HEK293 (cell line): ENCODE results near the gene COA8.

Experiments used
- AEBP2 ChIP-seq: fragments of 450-650 bp; formaldehyde crosslinking; IDR thresholded peaks from 2 replicates; pipeline ENCODE4 v1.5.1; 2016; ENCODE audit warnings: missing biosample characterization, missing genetic modification characterization, borderline replicate concordance
- FEZF1 ChIP-seq: fragments of 450-650 bp; formaldehyde crosslinking; IDR thresholded peaks from 2 replicates; pipeline ENCODE4 v1.5.1; 2016; ENCODE audit warnings: missing biosample characterization, missing genetic modification characterization
- GLI2 ChIP-seq: fragments of 450-650 bp; formaldehyde crosslinking; IDR thresholded peaks from 2 replicates; pipeline ENCODE4; 2017; ENCODE audit warnings: missing biosample characterization, missing genetic modification characterization, low read depth, borderline replicate concordance
- HOXC10 ChIP-seq: sonication (generic); formaldehyde crosslinking; IDR thresholded peaks from 2 replicates; pipeline ENCODE4 v1.8.1; 2023; ENCODE audit warnings: mild to moderate bottlenecking, missing genetic modification reagents
- KLF16 ChIP-seq: fragments of 450-650 bp; formaldehyde crosslinking; IDR thresholded peaks from 2 replicates; pipeline ENCODE4 v1.5.1; 2017; ENCODE audit warnings: missing biosample characterization, missing genetic modification characterization
- KLF7 ChIP-seq: fragments of 450-650 bp; formaldehyde crosslinking; IDR thresholded peaks from 2 replicates; pipeline ENCODE4 v1.5.1; 2016; ENCODE audit warnings: missing biosample characterization, missing genetic modification characterization, borderline replicate concordance
- PATZ1 ChIP-seq: fragments of 450-650 bp; formaldehyde crosslinking; IDR thresholded peaks from 2 replicates; pipeline ENCODE4 v1.5.1; 2016; ENCODE audit warnings: missing biosample characterization, missing genetic modification characterization
- PBX3 ChIP-seq: sonication (generic); formaldehyde crosslinking; IDR thresholded peaks from 2 replicates; pipeline ENCODE4 v1.8.1; 2022; ENCODE audit warnings: mild to moderate bottlenecking, moderate library complexity, missing genetic modification reagents
- SP3 ChIP-seq: fragments of 450-650 bp; formaldehyde crosslinking; IDR thresholded peaks from 2 replicates; pipeline ENCODE4 v1.5.1; 2016; ENCODE audit warnings: missing biosample characterization, missing genetic modification characterization
- SP7 ChIP-seq: fragments of 450-650 bp; formaldehyde crosslinking; IDR thresholded peaks from 2 replicates; pipeline ENCODE4 v1.5.1; 2016; ENCODE audit warnings: missing biosample characterization, missing genetic modification characterization
- ZBTB17 ChIP-seq: fragments of 450-650 bp; formaldehyde crosslinking; IDR thresholded peaks from 2 replicates; pipeline ENCODE4 v1.5.1; 2016; ENCODE audit warnings: missing biosample characterization, missing genetic modification characterization
- ZBTB44 ChIP-seq: fragments of 450-650 bp; IDR thresholded peaks from 2 replicates; pipeline ENCODE4 v1.5.1; 2018; ENCODE audit warnings: missing biosample characterization, mild to moderate bottlenecking, missing genetic modification characterization
- ZNF175 ChIP-seq: fragments of 450-650 bp; formaldehyde crosslinking; IDR thresholded peaks from 2 replicates; pipeline ENCODE4 v1.5.1; 2016; ENCODE audit warnings: missing biosample characterization, missing genetic modification characterization
- ZNF19 ChIP-seq: fragments of 450-650 bp; formaldehyde crosslinking; IDR thresholded peaks from 2 replicates; pipeline ENCODE4; 2016; ENCODE audit warnings: missing biosample characterization, missing genetic modification characterization, low read depth
- ZNF2 ChIP-seq: fragments of 450-650 bp; formaldehyde crosslinking; IDR thresholded peaks from 2 replicates; pipeline ENCODE4 v1.5.1; 2016; ENCODE audit warnings: missing biosample characterization, missing genetic modification characterization
- ZNF23 ChIP-seq: fragments of 450-650 bp; formaldehyde crosslinking; IDR thresholded peaks from 2 replicates; pipeline ENCODE4 v1.5.1; 2016; ENCODE audit warnings: missing biosample characterization, missing genetic modification characterization, borderline replicate concordance
- ZNF302 ChIP-seq: fragments of 450-650 bp; formaldehyde crosslinking; IDR thresholded peaks from 2 replicates; pipeline ENCODE4 v1.5.1; 2016; ENCODE audit warnings: missing biosample characterization, missing genetic modification characterization, low read depth
- ZNF311 ChIP-seq: fragments of 450-650 bp; formaldehyde crosslinking; IDR thresholded peaks from 2 replicates; pipeline ENCODE4 v1.5.1; 2017; ENCODE audit warnings: missing biosample characterization, missing genetic modification characterization, borderline replicate concordance
- ZNF335 ChIP-seq: fragments of 450-650 bp; formaldehyde crosslinking; conservative IDR thresholded peaks from 2 replicates; pipeline ENCODE4 v1.5.1; 2016; ENCODE audit warnings: missing biosample characterization, missing genetic modification characterization
- ZNF341 ChIP-seq: fragments of 450-650 bp; formaldehyde crosslinking; IDR thresholded peaks from 2 replicates; pipeline ENCODE4; 2016; ENCODE audit warnings: low read depth, missing biosample characterization, missing genetic modification characterization
- ZNF423 ChIP-seq: fragments of 450-650 bp; formaldehyde crosslinking; IDR thresholded peaks from 2 replicates; pipeline ENCODE4 v1.5.1; 2016; ENCODE audit warnings: missing biosample characterization, missing genetic modification characterization
- ZNF48 ChIP-seq: fragments of 450-650 bp; formaldehyde crosslinking; IDR thresholded peaks from 2 replicates; pipeline ENCODE4 v1.5.1; 2016; ENCODE audit warnings: missing biosample characterization, missing genetic modification characterization
- ZNF548 ChIP-seq: fragments of 450-650 bp; formaldehyde crosslinking; IDR thresholded peaks from 2 replicates; pipeline ENCODE4 v1.5.1; 2016; ENCODE audit warnings: missing biosample characterization, missing genetic modification characterization
- ZNF558 ChIP-seq: fragments of 450-650 bp; formaldehyde crosslinking; IDR thresholded peaks from 2 replicates; pipeline ENCODE4 v1.5.1; 2016; ENCODE audit warnings: missing biosample characterization, missing genetic modification characterization
- ZNF580 ChIP-seq: fragments of 450-650 bp; formaldehyde crosslinking; IDR thresholded peaks from 2 replicates; pipeline ENCODE4 v1.5.1; 2016; ENCODE audit warnings: missing biosample characterization, missing genetic modification characterization
- ZNF623 ChIP-seq: fragments of 450-650 bp; formaldehyde crosslinking; IDR thresholded peaks from 2 replicates; pipeline ENCODE4 v1.5.1; 2016; ENCODE audit warnings: missing biosample characterization, missing genetic modification characterization
- ZNF654 ChIP-seq: fragments of 450-650 bp; formaldehyde crosslinking; IDR thresholded peaks from 2 replicates; pipeline ENCODE4 v1.5.1; 2016; ENCODE audit warnings: low read depth, missing biosample characterization, missing genetic modification characterization
- ZNF664 ChIP-seq: fragments of 450-650 bp; formaldehyde crosslinking; IDR thresholded peaks from 2 replicates; pipeline ENCODE4 v1.5.1; 2016; ENCODE audit warnings: missing biosample characterization, missing genetic modification characterization
- ZNF670 ChIP-seq: fragments of 450-650 bp; formaldehyde crosslinking; IDR thresholded peaks from 2 replicates; pipeline ENCODE4 v1.5.1; 2016; ENCODE audit warnings: missing biosample characterization, missing genetic modification characterization, low read depth
- ZNF704 ChIP-seq: fragments of 450-650 bp; formaldehyde crosslinking; IDR thresholded peaks from 2 replicates; pipeline ENCODE4 v1.5.1; 2016; ENCODE audit warnings: missing biosample characterization, missing genetic modification characterization
- ZNF776 ChIP-seq: fragments of 450-650 bp; formaldehyde crosslinking; IDR thresholded peaks from 2 replicates; pipeline ENCODE4 v1.5.0; 2017; ENCODE audit warnings: missing biosample characterization, missing genetic modification characterization, borderline replicate concordance
- ZNF777 ChIP-seq: fragments of 450-650 bp; formaldehyde crosslinking; IDR thresholded peaks from 2 replicates; pipeline ENCODE4 v1.5.1; 2017; ENCODE audit warnings: missing biosample characterization, missing genetic modification characterization, borderline replicate concordance
- ZNF837 ChIP-seq: fragments of 450-650 bp; formaldehyde crosslinking; IDR thresholded peaks from 2 replicates; pipeline ENCODE4 v1.5.1; 2016; ENCODE audit warnings: missing biosample characterization, missing genetic modification characterization

The COA8 gene

GRCh38 chr14:103606963-103607668 lies 44.4 kb downstream of the COA8 start (continued):
- TF ChIP-seq GLI2 (tag by site-specific recombination) (no peak), ZNF335 (no peak), PATZ1 (tag by site-specific recombination) (peak; percentile 64), HOXC10 (no peak), ZNF704 (no peak), SP3 (tag by site-specific recombination) (no peak), ZNF311 (tag by site-specific recombination) (no peak), FEZF1 (tag by site-specific recombination) (0 out of 2 replicates have a peak, but pooled peaks have one; percentile 17), ZNF664 (tag by site-specific recombination) (no peak), ZNF19 (no peak), ZBTB44 (tag by site-specific recombination) (peak; percentile 75; the same call in 1 of the 2 replicates), ZBTB17 (tag by site-specific recombination) (peak; percentile 56), ZNF580 (no peak), ZNF2 (tag by site-specific recombination) (0 out of 2 replicates have a peak, but pooled peaks have one; percentile 28), ZNF776 (tag by site-specific recombination) (no peak), ZNF423 (no peak), ZNF341 (tag by site-specific recombination) (peak; percentile 59; the same call in 1 of the 2 replicates), SP7 (tag by site-specific recombination) (peak; percentile 62; the same call in 1 of the 2 replicates), ZNF548 (peak; percentile 81), PBX3 (no peak), AEBP2 (tag by site-specific recombination) (no peak), ZNF302 (no peak), ZNF777 (tag by site-specific recombination) (no peak), ZNF175 (tag by site-specific recombination) (no peak), KLF7 (tag by site-specific recombination) (no peak), ZNF654 (tag by site-specific recombination) (0 out of 2 replicates have a peak, but pooled peaks have one; percentile 2), ZNF558 (tag by site-specific recombination) (no peak), ZNF23 (no peak), KLF16 (tag by site-specific recombination) (no peak), ZNF837 (tag by site-specific recombination) (no peak), ZNF670 (tag by site-specific recombination) (no peak), ZNF623 (tag by site-specific recombination) (no peak), ZNF48 (tag by site-specific recombination) (no peak)
